RWPE2 (cell line): Measurements from ENCODE around the gene NR4A2.
A peak's percentile ranks its signal among the peaks of the same experiment; 100 is the strongest.
"Not testable (repeated sequence)": the region's sequence is repeated elsewhere in the genome, so short reads cannot be mapped to it uniquely, and the experiment has no call there.

Source experiments
- ATAC-seq: fragments of 200-7000 bp; cut with Tn5 transposase; 3 replicates; pipeline ENCODE4 v1.9.1; 2021; ENCODE audit warnings: low read depth
- DNase-seq: peaks from one replicate; pipeline ENCODE4 v3.0.0-alpha.2; 2020; ENCODE audit warnings: low spot score
- H3K27ac ChIP-seq: fragments of 450-650 bp; 2 replicates; pipeline ENCODE4 v1.5.1; 2017; ENCODE audit warnings: mild to moderate bottlenecking; ENCODE audit not compliant: poor library complexity, severe bottlenecking
- H3K27me3 ChIP-seq: fragments of 250-450 bp; sonication (Bioruptor Pico); 2 replicates; pipeline ENCODE4 v1.5.1; 2021; ENCODE audit warnings: mild to moderate bottlenecking, moderate library complexity; ENCODE audit not compliant: insufficient read depth, poor library complexity, severe bottlenecking
- H3K36me3 ChIP-seq: fragments of 250-450 bp; sonication (Bioruptor Pico); 2 replicates; pipeline ENCODE4 v1.5.1; 2020; ENCODE audit warnings: low read depth, mild to moderate bottlenecking, moderate library complexity
- H3K4me1 ChIP-seq: fragments of 250-450 bp; sonication (Bioruptor Pico); 2 replicates; pipeline ENCODE4 v1.5.1; 2021; ENCODE audit warnings: mild to moderate bottlenecking, moderate library complexity; ENCODE audit not compliant: insufficient read depth, poor library complexity, severe bottlenecking
- H3K4me3 ChIP-seq: fragments of 250-450 bp; sonication (Bioruptor Pico); 2 replicates; pipeline ENCODE4 v1.5.1; 2021; ENCODE audit warnings: mild to moderate bottlenecking, moderate library complexity; ENCODE audit not compliant: severe bottlenecking
- H3K9me3 ChIP-seq: fragments of 250-450 bp; sonication (Bioruptor Pico); 2 replicates; pipeline ENCODE4 v1.5.1; 2021; ENCODE audit warnings: mild to moderate bottlenecking, moderate library complexity; ENCODE audit not compliant: severe bottlenecking
- CTCF ChIP-seq: fragments of 450-650 bp; IDR thresholded peaks from one replicate; pipeline ENCODE4 v1.5.1; 2017; ENCODE audit warnings: mild to moderate bottlenecking, moderate library complexity; ENCODE audit not compliant: poor library complexity, severe bottlenecking

Gene NR4A2

GRCh38 chr2:156306821-156307220, 25.7 kb downstream of the NR4A2 start:
- Histone ChIP-seq H3K4me3 (no peak overlapping the region), H3K4me1 (no peaks in the 10 kb centered on the region), H3K36me3 (no peaks in the 10 kb centered on the region), H3K27me3 (no peaks in the 10 kb centered on the region), H3K27ac (no peak overlapping the region), H3K9me3 (no peaks in the 10 kb centered on the region)
- no peak for TF ChIP-seq CTCF
- DNase-seq (no peak), ATAC-seq (peak; percentile 31; the same call in 1 of the 3 replicates)

- no peak for TF ChIP-seq CTCF
- Histone ChIP-seq H3K36me3 (no peaks in the 10 kb centered on the region), H3K4me3 (no peak overlapping the region), H3K27ac (no peak overlapping the region), H3K9me3 (no peaks in the 10 kb centered on the region), H3K4me1 (no peaks in the 10 kb centered on the region), H3K27me3 (no peaks in the 10 kb centered on the region)
- ATAC-seq (no peak), DNase-seq (no peak)
Measured at GRCh38 chr2:156305121-156305520, 27.4 kb downstream of the NR4A2 start.

- TF ChIP-seq CTCF = no peak
- ATAC-seq (no peak), DNase-seq (no peak)
- no peak overlapping the region for H3K4me3 ChIP-seq
- no peaks in the 10 kb centered on the region for H3K36me3 ChIP-seq
- H3K4me1 ChIP-seq = no peaks in the 10 kb centered on the region
- H3K9me3 ChIP-seq = no peaks in the 10 kb centered on the region
- H3K27me3 ChIP-seq = no peaks in the 10 kb centered on the region
- H3K27ac ChIP-seq = no peak overlapping the region
Measured at GRCh38 chr2:156300337-156300736, 32.2 kb downstream of the NR4A2 start.

GRCh38 chr2:156294945-156295580, 37.5 kb downstream of the NR4A2 start:
- no peak for DNase-seq
- Histone ChIP-seq H3K4me1 (no peaks in the 10 kb centered on the region), H3K9me3 (no peaks in the 10 kb centered on the region), H3K4me3 (no peak overlapping the region), H3K27me3 (no peaks in the 10 kb centered on the region), H3K36me3 (no peaks in the 10 kb centered on the region), H3K27ac (no peak overlapping the region)
- TF ChIP-seq CTCF = no peak
- no peak for ATAC-seq

GRCh38 chr2:156293382-156293781, 39.1 kb downstream of the NR4A2 start:
- DNase-seq, H3K9me3 ChIP-seq, H3K36me3 ChIP-seq, ATAC-seq, H3K27ac ChIP-seq, H3K27me3 ChIP-seq, H3K4me1 ChIP-seq, H3K4me3 ChIP-seq: not testable (repeated sequence)
